ENCODE measurements around the gene DAPK2. TPM values are rescaled to one million over a fixed set of nuclear protein-coding genes. Genes with fewer than 3 reads are reported as not detected.

Gene DAPK2
- total and polyA plus RNA-seq, 2 donors (not counting 1 experiment from before 2014, with no cell fraction given): 8.3 to 31.9 TPM

DNA sequence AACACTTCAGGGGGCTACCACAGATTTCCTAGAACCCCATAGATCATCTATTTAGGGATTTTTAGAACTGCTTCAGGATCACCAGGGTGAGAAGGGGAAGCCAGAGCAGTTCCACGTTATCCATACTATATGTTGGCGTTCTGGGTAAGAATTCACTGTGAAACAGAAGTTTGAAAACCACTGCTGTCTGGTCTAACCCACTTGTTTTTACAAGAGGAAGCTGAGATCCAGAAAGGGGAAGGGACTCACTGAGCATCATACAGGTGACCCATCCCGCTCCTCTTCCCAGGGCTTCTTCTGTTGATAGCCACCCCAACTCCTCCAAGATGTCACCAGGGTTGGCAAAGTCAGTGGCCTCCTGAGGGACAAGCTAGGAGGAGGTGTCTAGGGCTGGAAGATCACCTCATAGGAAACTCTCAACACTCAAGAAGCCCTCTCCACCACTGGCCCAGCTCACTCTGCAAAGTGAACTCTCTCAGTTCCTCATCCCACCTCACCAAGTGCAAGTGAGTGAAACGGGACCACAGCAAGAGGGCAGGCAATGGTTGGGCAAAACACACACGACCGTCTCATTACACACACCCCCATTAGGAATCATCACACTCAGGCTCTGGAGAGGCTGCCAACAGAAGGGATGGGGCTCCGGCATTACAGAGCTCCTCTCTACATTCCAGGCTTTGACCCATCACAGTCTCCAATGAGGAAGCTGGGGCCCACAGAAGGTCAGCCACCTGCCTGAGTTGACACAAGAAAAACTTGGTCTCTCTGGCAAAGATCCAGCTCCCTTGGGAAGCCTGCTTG, 1.8 kb downstream of the DAPK2 start:
- H3K27me3 ChIP-seq (replicated peaks in 1 of 4; ENCODE audit: control extremely low read depth in 1 of 4, control insufficient read depth in 3 of 4, insufficient read depth in 4 of 4, low read length in 3 of 4): no peaks in the 10 kb centered on the region
- peak overlapping the region; percentile 86 for H3K4me3 Mint-ChIP-seq
- WGBS (ENCODE audit: insufficient coverage): 10% methylated on average over 5 of the region's 7 CpGs
- peaks cover 2% of the 10 kb centered on the region for H3K79me2 ChIP-seq (ENCODE audit: control insufficient read depth, insufficient read depth, low read length)
- H3K4me3 ChIP-seq (ENCODE audit: control extremely low read depth in 1 of 5, extremely low read depth in 1 of 5, insufficient read depth in 1 of 5, low read depth in 2 of 5, low read length in 4 of 5): peak overlapping the region in 4 of 5 experiments; percentile 0 to 35 (median 16)
- H3K27ac Mint-ChIP-seq: peak overlapping the region; percentile 91
- H3K27me3 Mint-ChIP-seq: no peaks in the 10 kb centered on the region
- POLR2A ChIA-PET: interaction anchor here (0.9 to 2.9 kb wide), 3 partner anchors 34 to 108 kb away, joined by 3 to 19 read pairs (median 4); partner anchors contain the start of gene CIAO2A
- H3K9me3 ChIP-seq (ENCODE audit: control extremely low read depth in 1 of 3, control insufficient read depth in 2 of 3, insufficient read depth in 1 of 3, low read length in 2 of 3): no peaks in the 10 kb centered on the region
- intact Hi-C loops (cut with micrococcal nuclease): loop anchor here (2.0 to 5.0 kb wide), 3 partner anchors 34 to 212 kb away; partner anchors contain the start of gene HERC1
- peak overlapping the region; percentile 46 to 57 for H3K27ac ChIP-seq (ENCODE audit: low read length in 2 of 2)
- peak overlapping the region; percentile 16 for H2AFZ ChIP-seq (ENCODE audit: insufficient read depth, low read depth, low read length, poor library complexity, severe bottlenecking)
- CTCF ChIA-PET: interaction anchor here (0.6 to 5.4 kb wide), 24 partner anchors 8 to 434 kb away, joined by 3 to 82 read pairs (median 6); partner anchors contain the start of genes CIAO2A and SNX22
- H3K36me3 ChIP-seq (replicated peaks in 1 of 2; ENCODE audit: control extremely low read depth in 1 of 2, control insufficient read depth in 1 of 2, extremely low read depth in 1 of 2, insufficient read depth in 2 of 2, low read length in 1 of 2): no peaks in the 10 kb centered on the region
- DNase-seq (peak; percentile 80), ATAC-seq (ENCODE audit: low read depth) (peak; percentile 77)
- peaks cover 55 to 57% of the 10 kb centered on the region in 2 donors for H3K4me1 ChIP-seq (ENCODE audit: control insufficient read depth in 2 of 2, insufficient read depth in 2 of 2, low read length in 2 of 2)
- no peak overlapping the region for H3K9ac ChIP-seq (ENCODE audit: low read length)
- peak overlapping the region; percentile 87 for H3K4me2 ChIP-seq (replicated peaks; ENCODE audit: low read depth, low read length, poor library complexity, severe bottlenecking)
- peaks cover 56% of the 10 kb centered on the region for H3K4me1 Mint-ChIP-seq
- peaks cover 7% of the 10 kb centered on the region for H4K20me1 ChIP-seq (ENCODE audit: control insufficient read depth, insufficient read depth, low read length, poor library complexity, severe bottlenecking)
- TF ChIP-seq, protein P1, sequence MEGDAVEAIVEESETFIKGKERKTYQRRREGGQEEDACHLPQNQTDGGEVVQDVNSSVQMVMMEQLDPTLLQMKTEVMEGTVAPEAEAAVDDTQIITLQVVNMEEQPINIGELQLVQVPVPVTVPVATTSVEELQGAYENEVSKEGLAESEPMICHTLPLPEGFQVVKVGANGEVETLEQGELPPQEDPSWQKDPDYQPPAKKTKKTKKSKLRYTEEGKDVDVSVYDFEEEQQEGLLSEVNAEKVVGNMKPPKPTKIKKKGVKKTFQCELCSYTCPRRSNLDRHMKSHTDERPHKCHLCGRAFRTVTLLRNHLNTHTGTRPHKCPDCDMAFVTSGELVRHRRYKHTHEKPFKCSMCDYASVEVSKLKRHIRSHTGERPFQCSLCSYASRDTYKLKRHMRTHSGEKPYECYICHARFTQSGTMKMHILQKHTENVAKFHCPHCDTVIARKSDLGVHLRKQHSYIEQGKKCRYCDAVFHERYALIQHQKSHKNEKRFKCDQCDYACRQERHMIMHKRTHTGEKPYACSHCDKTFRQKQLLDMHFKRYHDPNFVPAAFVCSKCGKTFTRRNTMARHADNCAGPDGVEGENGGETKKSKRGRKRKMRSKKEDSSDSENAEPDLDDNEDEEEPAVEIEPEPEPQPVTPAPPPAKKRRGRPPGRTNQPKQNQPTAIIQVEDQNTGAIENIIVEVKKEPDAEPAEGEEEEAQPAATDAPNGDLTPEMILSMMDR (IDR thresholded peaks at IDR 0.05): no peak
- TF ChIP-seq EZH2 (IDR thresholded peaks at IDR 0.05; ENCODE audit: borderline replicate concordance, insufficient read depth, low read depth, low read length, poor library complexity, severe bottlenecking): no peak
- H3K9me3 Mint-ChIP-seq (ENCODE audit: insufficient read depth): no peaks in the 10 kb centered on the region

Measured in B cell (primary cell).